COR-L47 (cell line): Measurements from ENCODE around the gene MAPK8IP1.
"Not testable (repeated sequence)": the region's sequence is repeated elsewhere in the genome, so short reads cannot be mapped to it uniquely, and the experiment has no call there.

Source experiments
- DNase-seq: peaks from one replicate; lab custom pipeline; 2025; lab: John Stamatoyannopoulos, UW

MAPK8IP1 gene

DNA sequence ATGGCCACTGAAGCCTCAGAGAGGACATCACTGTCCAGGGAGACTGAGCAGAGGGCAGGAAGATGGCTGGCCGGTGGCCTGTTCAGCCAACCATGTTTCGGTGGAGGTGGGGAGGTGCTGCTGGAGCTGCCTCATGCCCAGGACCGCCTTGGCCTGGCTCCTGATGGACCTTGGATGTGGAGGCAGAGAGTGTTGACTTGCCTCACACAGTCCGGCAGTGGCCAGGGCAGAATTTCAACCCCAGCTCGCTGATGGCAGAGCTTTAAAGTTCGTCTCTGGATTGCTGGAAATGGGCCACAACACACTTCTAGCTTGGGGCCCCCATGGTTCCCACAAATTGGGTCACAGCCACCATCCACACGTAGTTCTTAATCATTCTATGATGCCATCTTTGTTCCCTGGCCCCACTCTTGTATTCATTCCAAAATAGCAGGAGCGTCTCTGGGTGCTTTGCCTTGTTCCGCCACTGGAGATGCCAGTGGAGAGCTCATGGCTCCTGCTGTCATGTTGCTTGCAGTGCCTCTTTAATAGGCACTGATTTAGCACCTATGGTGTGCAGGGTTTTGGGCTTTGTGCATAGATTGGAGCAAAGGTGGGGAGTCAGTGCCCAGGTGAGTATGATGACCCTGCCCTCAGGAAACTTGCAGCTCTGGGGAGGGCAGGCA, 5.6 kb downstream of the MAPK8IP1 start:
- DNase-seq, result no peak

DNA sequence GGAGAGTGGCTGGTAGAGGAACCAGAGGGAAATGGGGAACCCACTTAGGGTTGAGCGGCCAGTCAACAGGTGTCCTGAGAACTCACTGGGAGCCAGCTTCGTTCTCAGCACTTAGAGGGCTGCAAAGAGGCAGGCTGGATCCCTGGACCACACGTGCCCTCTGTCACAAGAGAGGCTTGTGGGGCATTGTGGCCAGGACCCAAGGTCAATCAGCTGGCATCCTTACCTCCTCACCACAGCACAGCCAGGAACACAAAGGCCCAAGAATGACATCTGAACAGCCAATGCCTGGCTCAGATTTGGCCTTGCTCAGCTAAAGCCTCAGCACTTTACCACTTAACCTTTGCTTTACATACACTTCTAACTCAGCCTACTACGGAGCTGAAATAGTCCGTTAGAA, 7.4 kb downstream of the MAPK8IP1 start:
- DNase-seq, result no peak

DNA sequence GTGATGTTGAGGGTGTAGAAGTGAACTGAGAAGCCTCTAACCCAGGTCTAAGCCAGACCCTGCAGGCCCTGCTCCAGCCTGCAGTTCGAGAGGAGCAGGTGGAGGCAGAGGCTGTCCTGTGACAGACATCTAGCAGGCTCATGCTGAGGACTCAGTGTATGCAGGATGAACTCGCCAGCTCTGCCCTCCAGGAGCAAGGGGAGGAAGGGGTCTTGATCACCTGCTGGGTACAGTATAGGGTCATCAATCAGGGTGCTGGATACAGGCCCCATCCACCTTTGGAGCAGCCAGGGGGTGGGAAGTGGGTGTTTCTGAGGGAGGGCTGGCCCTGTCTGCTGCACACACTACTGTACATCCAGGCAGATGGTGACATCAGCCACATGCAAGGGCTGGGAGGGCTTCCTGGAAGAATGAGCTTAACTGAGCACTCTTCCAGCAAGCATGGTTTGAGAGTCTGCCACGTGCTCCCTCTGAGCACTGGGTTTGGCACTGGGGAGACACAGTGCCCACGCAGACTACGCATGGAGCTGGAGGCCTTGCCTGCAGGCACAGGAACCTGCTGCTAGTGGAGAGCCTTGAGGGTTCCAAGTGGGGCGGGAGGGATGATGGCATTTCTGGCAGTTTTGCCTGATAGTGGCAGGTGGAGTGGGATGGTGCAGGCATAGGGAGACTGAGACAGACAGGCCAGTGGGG, 9.2 kb downstream of the MAPK8IP1 start:
- DNase-seq, result no peak

DNA sequence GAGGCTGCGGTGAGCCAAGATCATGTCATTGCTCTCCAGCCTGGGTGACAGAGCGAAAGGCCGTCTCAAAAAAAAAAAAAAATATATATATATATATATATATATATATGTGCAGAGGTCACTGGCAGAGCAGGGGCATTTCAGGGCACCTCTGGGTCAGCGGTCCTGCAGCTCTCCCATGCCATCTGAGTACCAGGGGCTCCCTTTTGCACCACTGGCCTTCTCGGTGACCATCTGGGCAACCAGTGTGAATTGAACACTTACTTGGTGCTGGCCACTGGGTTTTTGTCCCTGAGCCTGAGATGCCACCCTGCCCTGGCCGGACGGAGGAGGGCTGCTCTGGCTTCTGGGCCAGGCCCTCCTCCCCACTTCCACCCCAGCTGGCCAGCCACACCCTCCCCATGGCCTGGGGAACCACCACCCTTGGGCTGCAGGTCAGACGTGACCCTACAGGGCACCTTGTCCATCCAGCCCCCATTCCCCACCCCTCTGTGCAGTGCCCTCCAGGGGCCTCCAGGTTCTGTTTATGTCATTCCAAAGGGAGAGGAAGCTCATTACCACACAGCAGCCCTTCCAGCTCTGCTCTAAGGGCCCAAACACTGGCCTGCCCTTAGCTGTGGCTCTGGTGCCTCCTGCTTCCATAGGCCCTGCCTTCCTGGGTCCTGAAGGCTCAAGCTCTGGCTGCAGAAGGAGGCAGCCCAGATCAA, 10.3 kb downstream of the MAPK8IP1 start:
- no peak for DNase-seq

DNA sequence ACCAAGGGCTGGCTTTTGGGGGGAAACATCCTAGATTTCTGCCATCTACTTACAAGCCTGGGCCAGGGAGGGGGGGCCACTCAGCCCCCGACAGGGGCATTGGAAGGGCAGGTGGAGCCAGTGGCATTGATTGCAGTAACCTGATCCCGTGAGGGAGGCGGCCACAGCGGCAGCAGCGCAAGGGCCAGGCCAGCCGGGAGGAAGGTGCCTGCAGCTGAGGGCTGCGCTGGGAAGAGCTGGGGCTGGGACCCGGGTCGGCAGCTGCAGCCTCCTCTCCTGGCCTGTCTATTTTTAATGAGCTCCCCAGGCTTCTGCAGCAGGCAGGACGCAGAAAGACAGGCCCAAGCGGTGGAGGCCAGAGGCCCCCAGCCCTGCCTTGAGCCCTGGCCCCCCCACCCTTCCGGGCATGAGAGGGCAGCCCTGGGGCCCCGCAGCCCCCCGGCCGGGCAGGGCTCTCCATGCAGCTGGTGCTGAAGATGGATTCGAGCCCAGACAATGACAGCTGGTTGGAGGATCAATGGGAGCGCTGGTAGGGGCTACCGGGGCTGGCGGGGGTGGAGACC, 11.1 kb downstream of the MAPK8IP1 start:
- peak; percentile 80 for DNase-seq

DNA sequence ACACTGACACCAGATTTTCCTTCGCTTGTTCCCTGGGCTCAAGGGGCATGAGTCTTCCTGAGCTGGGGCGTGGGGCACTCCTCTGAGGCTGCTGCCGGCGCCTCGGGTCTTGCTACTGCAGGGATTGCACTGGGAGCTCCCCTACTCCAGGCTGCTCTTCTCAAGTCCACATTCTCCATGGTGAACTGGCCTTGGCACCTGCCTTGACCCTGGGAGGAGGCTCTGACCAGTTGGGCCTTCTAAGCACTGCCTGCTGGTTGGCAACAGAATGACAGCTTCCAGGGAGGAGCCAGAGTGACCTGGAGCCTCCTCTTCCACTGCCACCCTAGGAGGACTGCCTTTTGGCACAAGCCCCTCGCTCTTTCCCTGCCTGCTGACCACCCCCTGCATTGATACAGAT, 12.1 kb downstream of the MAPK8IP1 start:
- DNase-seq, result no peak

DNA sequence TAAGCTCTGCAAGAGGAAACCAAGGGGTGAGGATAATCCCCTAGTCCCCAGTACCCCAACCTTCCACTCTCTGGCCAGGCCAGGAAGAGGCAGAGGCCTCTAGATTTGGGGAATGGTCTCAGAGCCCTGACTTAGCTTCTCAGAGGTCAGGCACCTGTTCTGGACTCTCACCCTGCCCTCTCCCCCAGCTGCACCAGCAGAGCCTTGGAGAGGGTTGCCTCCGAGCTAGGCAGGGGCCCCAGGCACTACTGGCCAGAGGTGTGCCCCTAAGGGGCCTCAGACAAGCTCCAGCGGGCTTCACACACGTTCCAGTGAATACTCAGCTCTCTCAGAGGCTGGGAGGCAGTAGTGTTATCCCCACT, 13.6 kb downstream of the MAPK8IP1 start:
- no peak for DNase-seq

DNA sequence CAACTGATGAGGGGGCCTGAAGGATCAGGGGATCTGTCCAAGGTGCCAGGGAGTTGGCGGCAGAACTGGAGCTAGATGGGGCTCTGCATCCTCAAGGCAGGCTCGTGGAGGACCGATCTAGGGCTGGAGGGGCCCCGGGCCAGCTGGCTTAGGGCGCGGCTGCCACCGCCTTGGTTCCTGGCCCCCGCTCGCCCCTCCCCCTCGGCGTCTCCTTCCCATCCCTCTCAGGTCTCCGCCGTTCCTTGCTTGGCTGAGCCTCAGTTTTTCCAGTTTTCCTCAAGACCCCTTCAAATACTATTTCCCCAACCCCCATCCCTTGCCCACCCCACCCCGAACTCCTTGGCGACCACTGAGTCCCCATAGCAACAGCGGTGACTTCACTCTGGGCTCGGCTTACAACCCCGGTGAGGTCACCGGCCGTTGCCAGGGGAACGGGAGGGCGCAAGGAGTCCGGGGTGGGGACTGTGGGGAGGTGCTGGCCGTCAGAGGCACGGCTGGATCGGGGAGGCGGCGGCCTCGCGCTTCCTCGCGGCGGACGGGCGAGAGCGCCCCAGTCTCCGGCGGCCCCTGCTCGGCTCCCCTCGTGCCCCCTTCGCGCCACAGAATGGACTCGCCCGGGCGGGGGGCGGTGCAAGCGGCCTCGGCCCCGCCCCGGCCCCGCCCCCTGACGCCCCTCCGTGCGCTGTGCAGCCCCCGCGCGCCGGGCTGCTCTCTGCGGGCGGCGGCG, 14.2 kb downstream of the MAPK8IP1 start:
- DNase-seq, result peak; percentile 91

DNA sequence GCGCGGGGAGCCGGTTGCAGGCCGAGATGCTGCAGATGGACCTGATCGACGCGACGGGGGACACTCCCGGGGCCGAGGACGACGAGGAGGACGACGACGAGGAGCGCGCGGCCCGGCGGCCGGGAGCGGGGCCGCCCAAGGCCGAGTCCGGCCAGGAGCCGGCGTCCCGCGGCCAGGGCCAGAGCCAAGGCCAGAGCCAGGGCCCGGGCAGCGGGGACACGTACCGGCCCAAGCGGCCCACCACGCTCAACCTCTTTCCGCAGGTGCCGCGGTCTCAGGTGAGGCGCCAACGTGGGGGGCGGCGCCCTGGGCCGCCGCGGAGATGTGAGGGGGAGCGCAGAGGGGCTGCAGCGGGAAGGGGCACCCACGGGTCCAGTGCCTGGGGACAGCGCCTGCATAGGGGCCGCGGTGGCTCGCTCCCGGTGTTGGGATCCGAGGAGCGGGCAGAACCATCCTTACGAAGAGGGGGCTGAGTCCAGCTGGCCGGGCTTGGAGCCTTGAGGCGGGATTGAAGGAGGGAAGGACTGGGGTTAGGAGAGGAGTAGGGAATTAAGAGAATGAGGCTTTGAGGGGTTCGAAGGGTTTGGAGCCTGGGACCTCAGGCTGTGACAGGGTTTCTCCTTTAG, 14.8 kb downstream of the MAPK8IP1 start:
- not testable (repeated sequence) for DNase-seq

DNA sequence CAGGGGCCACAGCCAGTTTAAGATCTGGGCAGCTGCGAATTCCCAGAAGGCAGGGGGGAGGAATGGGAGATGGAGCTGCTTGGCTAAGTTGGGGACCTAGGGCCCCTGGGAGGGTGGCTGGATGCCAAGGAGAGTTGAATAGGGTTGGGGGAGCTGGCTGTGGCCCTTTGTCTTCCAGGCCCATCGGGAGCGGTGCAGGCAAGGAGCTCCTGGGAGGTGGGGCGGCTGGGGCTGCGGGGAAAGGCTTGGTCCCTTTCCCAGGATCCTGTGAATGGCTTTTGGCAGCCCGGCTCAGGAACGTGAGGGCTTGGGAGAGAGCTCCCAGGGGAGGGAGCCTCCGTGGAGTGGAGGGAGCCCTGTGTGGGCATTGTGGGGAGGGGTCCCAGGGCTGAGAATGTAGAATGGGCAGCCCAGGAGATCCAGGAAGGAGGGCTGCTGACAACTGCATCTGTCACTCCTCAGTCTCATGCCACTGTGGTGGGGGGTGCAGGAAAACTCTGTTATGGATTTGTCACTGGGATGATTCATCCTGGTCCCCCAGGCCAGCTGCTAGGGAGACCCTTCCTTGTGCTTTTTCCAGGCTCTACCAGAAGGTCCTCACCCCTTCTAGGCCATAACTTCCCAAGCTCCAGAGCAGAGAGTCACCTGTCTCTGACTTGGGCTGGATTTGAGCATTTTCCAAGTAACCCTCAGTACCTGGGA, 15.6 kb downstream of the MAPK8IP1 start:
- DNase-seq, result peak; percentile 10

DNA sequence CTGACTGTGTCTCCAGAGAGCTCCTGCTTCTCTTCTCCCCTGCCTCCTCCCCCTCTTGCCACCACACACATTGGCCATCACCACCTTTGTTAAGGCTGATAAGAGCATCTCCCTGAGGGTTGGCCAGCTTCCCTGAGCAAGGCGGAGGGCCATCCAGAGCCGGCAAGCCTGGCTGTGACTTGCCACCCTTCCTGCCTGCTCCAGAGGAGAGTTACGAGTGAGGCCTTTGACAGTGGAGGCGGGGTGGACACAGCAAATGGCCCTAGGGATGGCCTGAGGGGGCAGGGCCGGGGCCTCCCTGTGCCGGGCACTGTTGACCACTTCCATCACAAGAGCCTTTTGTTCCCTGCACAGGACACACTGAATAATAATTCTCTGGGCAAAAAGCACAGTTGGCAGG, 16.2 kb downstream of the MAPK8IP1 start:
- no peak for DNase-seq

DNA sequence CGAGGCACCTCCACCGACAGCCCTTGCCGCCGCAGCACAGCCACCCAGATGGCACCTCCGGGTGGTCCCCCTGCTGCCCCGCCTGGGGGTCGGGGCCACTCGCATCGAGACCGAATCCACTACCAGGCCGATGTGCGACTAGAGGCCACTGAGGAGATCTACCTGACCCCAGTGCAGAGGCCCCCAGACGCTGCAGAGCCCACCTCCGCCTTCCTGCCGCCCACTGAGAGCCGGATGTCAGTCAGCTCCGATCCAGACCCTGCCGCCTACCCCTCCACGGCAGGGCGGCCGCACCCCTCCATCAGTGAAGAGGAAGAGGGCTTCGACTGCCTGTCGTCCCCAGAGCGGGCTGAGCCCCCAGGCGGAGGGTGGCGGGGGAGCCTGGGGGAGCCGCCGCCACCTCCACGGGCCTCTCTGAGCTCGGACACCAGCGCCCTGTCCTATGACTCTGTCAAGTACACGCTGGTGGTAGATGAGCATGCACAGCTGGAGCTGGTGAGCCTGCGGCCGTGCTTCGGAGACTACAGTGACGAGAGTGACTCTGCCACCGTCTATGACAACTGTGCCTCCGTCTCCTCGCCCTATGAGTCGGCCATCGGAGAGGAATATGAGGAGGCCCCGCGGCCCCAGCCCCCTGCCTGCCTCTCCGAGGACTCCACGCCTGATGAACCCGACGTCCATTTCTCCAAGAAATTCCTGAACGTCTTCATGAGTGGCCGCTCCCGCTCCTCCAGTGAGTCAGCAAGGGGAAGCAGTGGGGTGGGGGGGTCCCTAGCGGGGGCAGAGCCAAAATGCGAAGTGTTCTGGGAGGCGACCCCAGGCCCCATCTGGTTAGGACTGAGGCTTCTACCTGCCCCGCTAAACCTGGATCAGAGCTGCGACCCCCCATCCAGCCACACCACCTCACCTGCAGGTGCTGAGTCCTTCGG, 17.3 kb downstream of the MAPK8IP1 start:
- DNase-seq, result no peak

DNA sequence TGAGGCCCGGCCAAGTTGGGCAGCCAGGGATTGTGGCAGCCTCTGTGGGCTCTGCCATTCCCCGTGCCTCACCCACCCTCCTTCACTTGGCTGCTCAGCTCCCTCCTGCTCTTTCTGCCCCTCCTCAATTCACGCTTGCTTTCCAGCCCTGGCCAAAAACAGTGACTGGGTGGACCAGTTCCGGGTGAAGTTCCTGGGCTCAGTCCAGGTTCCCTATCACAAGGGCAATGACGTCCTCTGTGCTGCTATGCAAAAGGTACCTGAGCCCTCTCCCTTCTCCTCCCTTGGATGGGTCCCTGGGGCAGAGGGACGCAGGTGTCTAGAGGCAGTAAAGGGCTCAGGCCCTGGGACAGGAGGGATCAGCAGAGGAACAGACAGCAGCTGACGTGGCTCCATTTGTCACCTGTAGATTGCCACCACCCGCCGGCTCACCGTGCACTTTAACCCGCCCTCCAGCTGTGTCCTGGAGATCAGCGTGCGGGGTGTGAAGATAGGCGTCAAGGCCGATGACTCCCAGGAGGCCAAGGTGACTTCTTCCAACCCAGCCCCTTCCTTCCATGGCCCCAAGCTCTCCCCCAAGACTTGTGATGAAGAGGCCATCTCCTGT, 19.0 kb downstream of the MAPK8IP1 start:
- no peak for DNase-seq

DNA sequence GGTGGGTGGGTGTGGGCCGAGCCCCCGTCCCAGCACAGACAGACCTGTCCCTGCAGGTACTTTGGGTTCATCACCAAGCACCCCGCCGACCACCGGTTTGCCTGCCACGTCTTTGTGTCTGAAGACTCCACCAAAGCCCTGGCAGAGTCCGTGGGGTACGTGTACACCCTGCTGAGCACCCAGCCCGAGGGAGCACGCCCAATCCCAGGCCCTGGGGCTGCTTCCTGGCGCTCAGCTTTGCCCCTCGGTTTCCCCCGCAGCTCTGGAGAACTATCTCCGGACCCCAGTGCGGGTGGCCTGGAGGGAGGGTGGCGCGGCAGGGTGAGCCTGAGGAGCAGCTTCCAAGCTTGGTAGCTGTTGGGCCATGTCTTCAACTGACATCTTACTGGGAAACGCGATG, 19.6 kb downstream of the MAPK8IP1 start:
- no peak for DNase-seq

DNA sequence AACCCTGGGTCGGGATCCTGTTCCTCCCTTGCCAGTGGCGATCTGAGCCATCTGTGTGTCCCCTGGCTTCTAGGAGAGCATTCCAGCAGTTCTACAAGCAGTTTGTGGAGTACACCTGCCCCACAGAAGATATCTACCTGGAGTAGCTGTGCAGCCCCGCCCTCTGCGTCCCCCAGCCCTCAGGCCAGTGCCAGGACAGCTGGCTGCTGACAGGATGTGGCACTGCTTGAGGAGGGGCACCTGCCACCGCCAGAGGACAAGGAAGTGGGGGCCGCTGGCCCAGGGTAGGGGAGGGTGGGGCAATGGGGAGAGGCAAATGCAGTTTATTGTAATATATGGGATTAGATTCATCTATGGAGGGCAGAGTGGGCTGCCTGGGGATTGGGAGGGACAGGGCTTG, 20.1 kb downstream of the MAPK8IP1 start:
- DNase-seq, result not testable (repeated sequence)

DNA sequence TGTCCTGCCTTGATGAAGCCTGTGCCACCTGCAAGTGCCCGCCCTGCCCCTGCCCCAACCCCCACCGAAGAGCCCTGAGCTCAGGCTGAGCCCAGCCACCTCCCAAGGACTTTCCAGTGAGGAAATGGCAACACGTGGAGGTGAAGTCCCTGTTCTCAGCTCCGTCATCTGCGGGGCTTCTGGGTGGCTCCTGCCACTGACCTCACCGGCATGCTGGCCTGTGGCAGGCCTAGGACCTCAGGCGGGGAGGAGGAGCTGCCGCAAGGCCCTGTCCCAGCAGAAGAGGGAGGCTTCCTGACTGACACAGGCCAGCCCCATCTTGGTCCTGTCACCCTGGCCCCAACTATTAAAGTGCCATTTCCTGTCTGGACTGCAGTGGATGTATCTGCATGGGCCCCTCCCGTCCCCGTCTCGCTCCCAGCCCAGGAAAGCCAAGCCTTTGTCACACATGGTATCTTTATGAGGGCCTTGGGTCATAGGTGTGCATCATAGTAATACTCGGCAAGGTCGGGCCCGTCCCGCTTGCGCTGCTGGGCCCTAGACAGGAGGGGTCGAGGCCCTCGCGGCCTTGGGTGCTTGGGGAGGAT, 20.7 kb downstream of the MAPK8IP1 start:
- no peak for DNase-seq

DNA sequence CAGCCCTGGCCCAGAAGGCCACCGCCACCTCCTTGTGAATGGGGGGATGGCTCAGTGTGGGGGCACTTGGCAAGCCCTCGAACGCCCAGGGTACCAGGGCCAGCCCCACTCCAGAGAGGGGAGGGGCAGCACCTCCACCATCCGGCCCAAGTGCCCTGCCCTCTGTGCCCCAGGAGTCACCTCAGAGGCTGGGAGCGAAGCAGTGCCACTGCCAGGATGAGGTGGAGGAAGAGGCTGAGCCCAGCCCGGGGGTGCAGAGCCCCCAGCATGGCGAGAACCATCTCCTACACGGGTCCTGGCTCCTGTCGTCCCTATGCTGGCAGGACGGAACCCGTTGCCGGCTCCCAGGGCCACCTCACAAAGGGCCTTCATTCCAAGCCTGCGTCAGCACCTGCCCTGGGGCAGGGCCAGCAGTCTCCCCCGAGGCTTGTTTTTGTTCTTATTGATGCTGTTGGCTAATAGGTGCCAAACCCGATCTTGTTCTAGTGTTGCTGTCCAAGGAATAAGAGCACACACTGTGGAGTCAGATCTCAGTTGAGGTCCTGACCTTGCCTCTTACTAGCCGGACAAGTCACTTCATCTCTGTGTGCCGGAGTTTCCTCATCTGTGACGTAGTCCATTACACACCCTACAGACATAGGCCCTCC, 21.6 kb downstream of the MAPK8IP1 start, which contains the start of gene FREY1:
Gene FREY1 (minus strand): TSS at position 307 of the 647 bp plus-strand sequence. CDS start 26 bp downstream, at position 281.
- no peak for DNase-seq

DNA sequence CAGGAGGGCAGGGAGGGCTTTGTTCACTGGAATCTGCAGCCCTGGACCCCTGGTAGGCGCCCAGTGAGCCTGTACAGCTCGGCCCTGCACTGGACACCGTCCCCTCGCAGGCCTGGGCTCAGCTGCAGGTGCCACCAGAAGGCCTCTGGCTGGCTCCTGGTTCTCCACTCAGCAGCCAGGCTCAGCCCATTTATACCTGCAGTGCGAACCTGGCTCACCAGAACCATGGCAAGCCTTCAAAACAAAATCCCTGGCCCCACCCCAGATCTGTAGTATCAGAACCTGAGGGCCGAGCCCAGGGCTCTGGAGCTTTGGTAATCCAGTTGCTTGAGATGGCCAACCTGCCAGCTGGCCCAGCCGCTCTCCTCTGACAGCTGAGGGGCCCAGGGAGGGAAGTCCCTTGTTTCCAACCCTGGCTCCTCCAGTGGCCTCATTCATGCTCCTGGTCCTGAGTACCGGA, 22.5 kb downstream of the MAPK8IP1 start:
- DNase-seq, result no peak
